HepG2 (cell line): ENCODE measurements around the gene PSMD8. TPM values are rescaled to one million over a fixed set of nuclear protein-coding genes. Genes with fewer than 3 reads are reported as not detected.

Source experiments
- CHCHD3 ChIP-seq: sonication (generic); formaldehyde crosslinking; IDR thresholded peaks from 2 replicates; pipeline ENCODE4 v1.8.0; 2022; ENCODE audit warnings: mild to moderate bottlenecking, missing genetic modification reagents, moderate library complexity
- CREM ChIP-seq, 2 experiments: sonication (generic) in 1 of 2; formaldehyde crosslinking in 1 of 2; IDR thresholded peaks; 2 replicates each; pipeline versions ENCODE4 v1.4.0 to v1.6.1; 2016 to 2020; ENCODE audit warnings: antibody characterized with exemption in 1 of 2, mild to moderate bottlenecking in 1 of 2, missing genetic modification reagents in 1 of 2
- KLF12 ChIP-seq: sonication (generic); formaldehyde crosslinking; IDR thresholded peaks from 2 replicates; pipeline ENCODE4 v1.4.0; 2020; ENCODE audit warnings: missing genetic modification reagents, borderline replicate concordance
- KLF6 ChIP-seq: IDR thresholded peaks from 2 replicates; pipeline ENCODE4 v1.8.0; 2016; ENCODE audit warnings: missing biosample characterization, missing genetic modification reagents
- NFAT5 ChIP-seq: sonication (generic); formaldehyde crosslinking; IDR thresholded peaks from 2 replicates; pipeline ENCODE4 v1.4.0; 2020; ENCODE audit warnings: missing genetic modification reagents
- PBX2 ChIP-seq: IDR thresholded peaks from 2 replicates; pipeline ENCODE4 v1.6.1; 2016; ENCODE audit warnings: control low read depth
- SETDB1 ChIP-seq: sonication (generic); formaldehyde crosslinking; IDR thresholded peaks from 2 replicates; pipeline ENCODE4 v1.5.1; 2020; ENCODE audit warnings: missing genetic modification reagents, mild to moderate bottlenecking, borderline replicate concordance
- TAF1 ChIP-seq: sonication (generic); formaldehyde crosslinking; IDR thresholded peaks from 2 replicates; pipeline ENCODE4 v1.4.0; 2020; ENCODE audit warnings: missing genetic modification reagents
- TBX2 ChIP-seq: sonication (generic); formaldehyde crosslinking; IDR thresholded peaks from 2 replicates; pipeline ENCODE4 v1.5.0; 2020; ENCODE audit warnings: missing genetic modification reagents, mild to moderate bottlenecking, borderline replicate concordance
- TCF7L2 ChIP-seq: IDR thresholded peaks from 2 replicates; pipeline ENCODE4 v1.6.1; 2011; ENCODE audit warnings: mild to moderate bottlenecking, low read depth, low read length, moderate library complexity
- TEAD2 ChIP-seq: sonication (generic); formaldehyde crosslinking; IDR thresholded peaks from 2 replicates; pipeline ENCODE4 v1.9.0; 2021; ENCODE audit warnings: missing genetic modification reagents
- TRAFD1 ChIP-seq: sonication (generic); formaldehyde crosslinking; IDR thresholded peaks from 2 replicates; pipeline ENCODE4 v1.5.1; 2020; ENCODE audit warnings: missing genetic modification reagents, mild to moderate bottlenecking, borderline replicate concordance
- XBP1 ChIP-seq: sonication (generic); formaldehyde crosslinking; IDR thresholded peaks from 2 replicates; pipeline ENCODE4 v1.5.0; 2020; ENCODE audit warnings: missing genetic modification reagents
- ZBTB20 ChIP-seq: sonication (generic); formaldehyde crosslinking; IDR thresholded peaks from 2 replicates; pipeline ENCODE4 v1.8.1; 2023; ENCODE audit warnings: missing genetic modification reagents, low read depth, mild to moderate bottlenecking, borderline replicate concordance
- ZNF446 ChIP-seq: sonication (generic); formaldehyde crosslinking; IDR thresholded peaks from 2 replicates; pipeline ENCODE4 v1.5.0; 2020; ENCODE audit warnings: mild to moderate bottlenecking, missing genetic modification reagents
- ZNF496 ChIP-seq: sonication (generic); formaldehyde crosslinking; IDR thresholded peaks from 2 replicates; pipeline ENCODE4 v1.8.1; 2023; ENCODE audit warnings: mild to moderate bottlenecking, moderate library complexity, missing genetic modification reagents; ENCODE audit not compliant: insufficient replicate concordance
- ZNF777 ChIP-seq: sonication (generic); formaldehyde crosslinking; IDR thresholded peaks from 2 replicates; pipeline ENCODE4 v1.4.0; 2020; ENCODE audit warnings: missing genetic modification reagents
- ZUFSP ChIP-seq: sonication (generic); formaldehyde crosslinking; IDR thresholded peaks from 2 replicates; pipeline ENCODE4 v1.9.0; 2021; ENCODE audit warnings: missing genetic modification reagents, mild to moderate bottlenecking, borderline replicate concordance
- polyA plus RNA-seq, 8 experiments: library from polyadenylated mRNA; depleted of rRNA in 3 of 8; stranded (reverse) in 7 of 8; unstranded in 1 of 8; fragments of >200 nt; fragmentation: Illumina TruSeq in 4 of 8; extraction: Trizol in 4 of 8; gene quantifications; 2 replicates each; pipeline versions ENCODE4 v1.2.1 to v1.2.3, GENCODE V29; 2011 to 2016; ENCODE audit warnings: low read depth in 4 of 8, missing spikeins in 1 of 8, mixed read lengths in 1 of 8; ENCODE audit not compliant: insufficient read depth in 1 of 8
- total RNA-seq, 5 experiments: library from RNA; depleted of rRNA; stranded (reverse); fragments of >200 nt; fragmentation: Illumina TruSeq; extraction: Trizol; gene quantifications; 2 replicates each; pipeline ENCODE4 v1.2.3, GENCODE V29; 2016; ENCODE audit warnings: low read depth in 1 of 5
- TF ChIP-seq, protein P1 (sequence below): sonication (generic); formaldehyde crosslinking; IDR thresholded peaks from 2 replicates; pipeline ENCODE4 v1.4.0; 2020; ENCODE audit warnings: mild to moderate bottlenecking, missing genetic modification reagents

The PSMD8 gene
- total and polyA plus RNA-seq, 2 of the 13 experiments (the other 11 are each of a cell fraction or from before 2014, with no cell fraction given): 162 to 296 TPM

DNA sequence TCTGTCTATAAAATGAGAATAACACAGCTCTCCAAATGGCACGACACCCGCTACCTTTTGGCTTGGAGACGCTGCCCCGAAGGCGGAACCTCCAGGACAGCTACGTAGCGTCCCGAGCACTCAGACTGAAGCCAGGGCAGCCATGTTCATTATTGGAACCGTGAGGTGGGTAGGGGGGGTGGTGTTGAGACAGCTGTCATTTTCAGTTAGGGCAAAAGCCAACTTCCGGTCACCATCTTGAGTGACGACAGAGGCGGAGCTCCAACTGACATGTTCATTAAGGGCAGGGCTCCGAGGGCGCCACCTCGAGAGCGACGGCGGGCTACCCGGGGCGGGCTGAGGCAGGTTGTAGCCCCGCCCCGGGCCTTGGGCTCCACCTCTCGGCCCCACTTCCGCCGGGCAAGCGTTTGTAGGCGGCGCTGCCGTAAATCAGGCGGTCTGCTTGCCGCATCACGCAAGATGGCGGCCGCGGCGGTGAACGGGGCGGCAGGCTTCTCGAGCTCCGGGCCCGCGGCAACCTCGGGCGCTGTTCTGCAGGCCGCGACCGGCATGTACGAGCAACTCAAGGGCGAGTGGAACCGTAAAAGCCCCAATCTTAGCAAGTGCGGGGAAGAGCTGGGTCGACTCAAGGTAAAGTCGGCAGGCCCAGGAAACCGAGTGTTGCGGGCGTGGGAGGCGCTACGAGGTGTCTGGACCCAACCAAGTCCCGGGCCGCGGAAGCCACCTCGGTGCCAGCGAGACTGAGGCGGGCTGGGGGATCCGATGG is at the start of gene PSMD8 (continued):
- TF ChIP-seq NFAT5 (peak; percentile 91), ZBTB20 (CRISPR knock-in tag) (no peak), PBX2 (CRISPR knock-in tag) (peak; percentile 40; the same call in 1 of the 2 replicates), CREM (IDR thresholded peaks at IDR 0.05) (peak; percentile 93), CREM (CRISPR knock-in tag; IDR thresholded peaks at IDR 0.05) (0 out of 2 replicates have a peak, but pooled peaks have one; percentile 28), TBX2 (CRISPR knock-in tag) (peak; percentile 92), TCF7L2 (no peak), ZNF446 (CRISPR knock-in tag) (no peak), KLF6 (peak; percentile 66), TRAFD1 (peak; percentile 76; the same call in 1 of the 2 replicates), ZUFSP (CRISPR knock-in tag) (no peak), XBP1 (CRISPR knock-in tag) (no peak), ZNF777 (CRISPR knock-in tag) (0 out of 2 replicates have a peak, but pooled peaks have one; percentile 21), TAF1 (peak; percentile 100), ZNF496 (no peak), KLF12 (CRISPR knock-in tag) (no peak), TEAD2 (no peak), CHCHD3 (CRISPR knock-in tag) (peak; percentile 41; the same call in 1 of the 2 replicates), SETDB1 (no peak)
- TF ChIP-seq, protein P1, sequence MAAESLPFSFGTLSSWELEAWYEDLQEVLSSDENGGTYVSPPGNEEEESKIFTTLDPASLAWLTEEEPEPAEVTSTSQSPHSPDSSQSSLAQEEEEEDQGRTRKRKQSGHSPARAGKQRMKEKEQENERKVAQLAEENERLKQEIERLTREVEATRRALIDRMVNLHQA: no peak
